Bronchial epithelial cell (primary cell): ENCODE measurements around the gene OXCT1. TPM values are rescaled to one million over a fixed set of nuclear protein-coding genes. Genes with fewer than 3 reads are reported as not detected.
A peak's percentile ranks its signal among the peaks of the same experiment; 100 is the strongest.
"Not testable (repeated sequence)": the region's sequence is repeated elsewhere in the genome, so short reads cannot be mapped to it uniquely, and the experiment has no call there.

Source experiments
- DNase-seq: peaks from one replicate; pipeline ENCODE4 v3.0.0-alpha.2; 2010; ENCODE audit warnings: low read depth
- FAIRE-seq: peaks from 2 replicates; lab custom pipeline; 2011; peaks lifted over from hg19 to GRCh38; lab: Jason Lieb, UNC
- H3K27me3 ChIP-seq: 2 replicates; pipeline ENCODE4 v1.5.1; 2011; ENCODE audit warnings: low read length; ENCODE audit not compliant: control insufficient read depth, insufficient read depth
- H3K36me3 ChIP-seq: 2 replicates; pipeline ENCODE4 v1.5.1; 2011; ENCODE audit warnings: low read length; ENCODE audit not compliant: control insufficient read depth, insufficient read depth
- H3K4me3 ChIP-seq: 2 replicates; pipeline ENCODE4 v1.5.1; 2011; ENCODE audit warnings: mild to moderate bottlenecking, low read depth, low read length, control low read depth
- CTCF ChIP-seq: IDR thresholded peaks from 2 replicates; pipeline ENCODE4 v1.5.1; 2011; ENCODE audit warnings: mild to moderate bottlenecking, moderate library complexity, low read length, control low read depth, inconsistent platforms; ENCODE audit not compliant: insufficient read depth, severe bottlenecking
- total RNA-seq: library from RNA; depleted of rRNA; stranded (reverse); fragments of >200 nt; gene quantifications from 2 replicates; pipeline ENCODE4 v1.2.1, GENCODE V29; 2014

The OXCT1 gene
- total RNA-seq, 1 donor from 2014 or later: 15.3 TPM

DNA sequence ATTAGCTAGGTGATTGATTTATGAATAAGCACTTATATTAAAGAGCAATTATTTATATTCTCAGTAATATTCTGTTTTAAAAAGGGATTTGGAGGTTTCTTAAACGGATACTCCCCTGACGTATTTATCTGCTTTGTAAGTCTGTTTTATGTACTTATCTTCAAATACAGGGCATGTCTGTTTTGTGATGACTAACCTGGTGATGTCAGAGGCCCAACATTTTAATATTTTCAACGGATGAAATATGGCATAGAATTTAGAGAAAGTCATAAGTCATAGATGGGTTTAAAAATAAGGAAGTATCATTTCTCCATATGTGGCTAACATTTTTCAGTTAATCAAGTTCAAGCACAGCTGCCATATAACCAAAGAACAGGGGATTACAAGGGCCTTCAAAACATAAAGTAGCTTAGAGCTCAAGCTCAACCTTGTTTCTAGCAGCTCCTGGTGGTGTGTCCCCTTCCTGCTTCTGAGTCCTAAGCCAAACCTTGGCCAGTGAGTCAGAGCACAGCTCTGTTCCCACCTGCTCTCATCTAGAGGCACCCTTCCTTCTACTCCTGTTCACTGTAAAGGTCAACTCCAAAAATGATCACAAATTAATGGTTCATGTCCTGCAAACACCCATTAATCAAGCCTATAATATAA is 131.4 kb downstream of the OXCT1 start:
- Histone ChIP-seq H3K27me3 (no peaks in the 10 kb centered on the region), H3K36me3 (no peaks in the 10 kb centered on the region), H3K4me3 (no peak overlapping the region)
- DNase-seq (peak; percentile 4), FAIRE-seq (no peak)
- TF ChIP-seq CTCF: no peak

DNA sequence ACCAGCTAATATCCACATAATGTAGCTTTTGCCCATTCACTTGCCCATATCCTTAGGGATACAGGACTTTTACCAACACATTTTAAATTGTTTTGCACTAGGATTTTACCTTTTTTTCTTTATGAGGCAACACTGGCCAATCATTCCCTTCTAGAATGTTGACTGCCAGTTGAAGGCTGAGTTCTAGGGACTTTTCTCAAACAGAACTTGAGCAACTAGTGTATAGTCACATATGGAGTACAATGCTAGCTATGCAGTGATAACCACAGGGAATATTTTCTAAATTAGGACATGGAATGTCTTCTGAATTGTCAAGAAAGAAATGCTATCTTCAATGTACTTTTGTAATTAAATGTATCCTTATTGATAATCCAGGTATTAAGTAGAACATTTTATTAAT is 133.6 kb downstream of the OXCT1 start:
- DNase-seq: no peak
- Histone ChIP-seq H3K4me3 (no peak overlapping the region), H3K27me3 (no peaks in the 10 kb centered on the region), H3K36me3 (no peaks in the 10 kb centered on the region)
- no peak for TF ChIP-seq CTCF
- FAIRE-seq: no peak

DNA sequence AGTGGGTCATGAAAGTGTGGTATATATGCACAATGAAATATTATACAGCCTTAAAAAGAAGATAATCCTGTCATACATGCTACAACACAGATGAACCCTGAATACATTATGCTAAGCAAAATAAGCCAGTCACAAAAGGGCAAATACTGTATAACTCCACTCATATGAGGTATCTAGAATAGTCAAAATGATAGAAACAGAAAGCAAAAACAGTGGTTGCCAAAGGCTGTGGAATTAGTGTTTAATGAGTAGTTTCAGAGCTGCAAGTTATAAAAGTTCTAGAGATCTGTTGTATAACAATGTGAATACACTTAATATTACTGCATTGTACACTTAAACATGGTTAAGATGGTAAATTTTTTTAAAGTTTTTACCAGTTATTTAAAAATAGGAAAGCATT is 135.0 kb downstream of the OXCT1 start:
- Histone ChIP-seq H3K27me3 (no peaks in the 10 kb centered on the region), H3K36me3 (no peaks in the 10 kb centered on the region), H3K4me3 (no peak overlapping the region)
- DNase-seq (no peak), FAIRE-seq (no peak)
- no peak for TF ChIP-seq CTCF

- not testable (repeated sequence) for FAIRE-seq, H3K36me3 ChIP-seq, H3K4me3 ChIP-seq, DNase-seq, H3K27me3 ChIP-seq
Measured at GRCh38 chr5:41729381-41729780, 140.8 kb downstream of the OXCT1 start.

GRCh38 chr5:41728281-41728680 is 141.9 kb downstream of the OXCT1 start:
- FAIRE-seq: no peak
- H3K27me3 ChIP-seq: no peaks in the 10 kb centered on the region
- no peaks in the 10 kb centered on the region for H3K36me3 ChIP-seq
- no peak overlapping the region for H3K4me3 ChIP-seq
- DNase-seq: peak; percentile 86
- TF ChIP-seq CTCF: no peak

DNA sequence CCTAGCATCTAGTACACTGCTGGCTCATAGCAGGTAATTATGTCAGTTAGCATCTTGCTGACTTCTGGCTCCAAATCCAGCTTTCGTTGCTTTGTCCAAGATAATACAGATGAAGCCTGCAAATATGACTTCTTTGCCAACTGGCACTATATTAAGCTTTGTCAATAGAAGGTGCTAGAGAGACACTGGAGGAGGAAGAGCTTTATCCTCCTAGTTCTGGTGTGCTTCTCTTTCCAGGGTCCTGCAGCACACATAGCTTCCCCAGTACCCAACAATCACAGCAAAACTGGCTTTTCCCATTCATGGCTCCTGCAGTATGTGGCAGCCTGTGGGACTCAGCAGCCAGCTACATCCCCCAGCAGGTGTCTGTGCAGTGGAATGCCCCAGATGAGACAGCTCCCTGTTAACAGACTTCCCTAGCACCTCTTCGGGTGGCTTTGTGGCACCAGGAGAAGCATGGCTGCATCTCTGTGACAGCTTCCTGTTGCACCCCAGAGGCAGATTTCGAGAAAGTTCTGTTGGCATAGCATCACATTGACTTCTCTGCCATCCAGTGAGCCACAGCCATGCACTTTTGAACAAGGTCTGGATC is 147.8 kb downstream of the OXCT1 start:
- H3K36me3 ChIP-seq: no peaks in the 10 kb centered on the region
- DNase-seq (peak; percentile 6), FAIRE-seq (no peak)
- no peak overlapping the region for H3K4me3 ChIP-seq
- H3K27me3 ChIP-seq: no peaks in the 10 kb centered on the region
- no peak for TF ChIP-seq CTCF
